Keratinocyte (primary cell): ENCODE measurements around the gene GNG13.

ENCODE experiments used
- CTCF ChIP-seq, 3 experiments: IDR thresholded peaks in 1 of 3; conservative IDR thresholded peaks in 1 of 3; optimal IDR thresholded peaks in 1 of 3; 2 replicates in 2 of 3; 3 replicates in 1 of 3; pipeline versions ENCODE3 to v1.5.1; 2011; ENCODE audit warnings: low read length in 3 of 3, mild to moderate bottlenecking in 3 of 3, moderate library complexity in 2 of 3, control low read depth in 1 of 3, inconsistent platforms in 1 of 3; ENCODE audit not compliant: insufficient read depth in 2 of 3; ENCODE audit errors: extremely low read depth in 1 of 3
- EZH2 ChIP-seq: IDR thresholded peaks from one replicate; pipeline ENCODE4 v1.6.1; 2012; ENCODE audit warnings: inconsistent platforms, mild to moderate bottlenecking, low read length, moderate library complexity

GRCh38 chr16:819336-820043 is 19.0 kb upstream of the GNG13 start:
- no peak for TF ChIP-seq CTCF (optimal IDR thresholded peaks at IDR 0.05 in 1 of 3, IDR thresholded peaks at IDR 0.05 in 1 of 3, conservative IDR thresholded peaks at IDR 0.05 in 1 of 3; ENCODE audit: extremely low read depth in 1 of 3, insufficient read depth in 2 of 3, low read length in 3 of 3)
- TF ChIP-seq EZH2 = no peak
